Fibroblast of lung (primary cell): ENCODE measurements around the gene CPNE6. TPM values are rescaled to one million over a fixed set of nuclear protein-coding genes. Genes with fewer than 3 reads are reported as not detected.

Source experiments
- DNase-seq, 2 donors: peaks; one replicate each; pipeline versions ENCODE4 v3.0.0 to v3.0.0-alpha.2; 2010; ENCODE audit warnings: low read depth in 2 of 2
- H2AFZ ChIP-seq: 2 replicates; pipeline ENCODE4 v1.5.1; 2012; ENCODE audit warnings: low read length, control low read depth, inconsistent platforms
- H3K27ac ChIP-seq: 2 replicates; pipeline ENCODE4 v1.5.1; 2011; ENCODE audit warnings: low read length, control low read depth; ENCODE audit not compliant: insufficient read depth
- H3K27me3 ChIP-seq: 2 replicates; pipeline ENCODE4 v1.5.1; 2011; ENCODE audit warnings: mild to moderate bottlenecking, low read length; ENCODE audit not compliant: control insufficient read depth, insufficient read depth
- H3K36me3 ChIP-seq: 2 replicates; pipeline ENCODE4 v1.5.1; 2011; ENCODE audit warnings: low read length; ENCODE audit not compliant: control insufficient read depth, insufficient read depth
- H3K4me1 ChIP-seq: 2 replicates; pipeline ENCODE4 v1.5.1; 2011; ENCODE audit warnings: low read length; ENCODE audit not compliant: control insufficient read depth, insufficient read depth; ENCODE audit errors: extremely low read depth
- H3K4me2 ChIP-seq: 2 replicates; pipeline ENCODE4 v1.5.1; 2011; ENCODE audit warnings: low read length, control low read depth; ENCODE audit not compliant: insufficient read depth; ENCODE audit errors: extremely low read depth
- H3K4me3 ChIP-seq, 4 experiments: fragments of 200-600 bp in 1 of 4; sonication (generic) in 1 of 4; replicated peaks in 1 of 4; 2 replicates each; pipeline ENCODE4 v1.5.1; 2011 to 2016; ENCODE audit warnings: low read length in 4 of 4, low read depth in 3 of 4, mild to moderate bottlenecking in 3 of 4, control low read depth in 2 of 4, inconsistent platforms in 1 of 4, mixed read lengths in 1 of 4; ENCODE audit not compliant: insufficient read depth in 1 of 4; ENCODE audit errors: control extremely low read depth in 1 of 4
- H3K79me2 ChIP-seq: 2 replicates; pipeline ENCODE4 v1.5.1; 2012; ENCODE audit warnings: mild to moderate bottlenecking, low read length, inconsistent platforms; ENCODE audit not compliant: control insufficient read depth, insufficient read depth
- H3K9ac ChIP-seq: 2 replicates; pipeline ENCODE4 v1.5.1; 2011; ENCODE audit warnings: mild to moderate bottlenecking, low read length, control low read depth; ENCODE audit not compliant: insufficient read depth
- H3K9me3 ChIP-seq: 2 replicates; pipeline ENCODE4 v1.5.1; 2012; ENCODE audit warnings: low read depth, low read length; ENCODE audit not compliant: control insufficient read depth, insufficient read depth
- H4K20me1 ChIP-seq: 2 replicates; pipeline ENCODE4 v1.5.1; 2011; ENCODE audit warnings: low read length; ENCODE audit not compliant: control insufficient read depth, insufficient read depth; ENCODE audit errors: extremely low read depth
- EZH2 ChIP-seq: IDR thresholded peaks from 2 replicates; pipeline ENCODE4 v1.5.1; 2012; ENCODE audit warnings: low read length, control low read depth, mild to moderate bottlenecking; ENCODE audit errors: missing control alignments
- polyA plus RNA-seq, 2 donors: library from polyadenylated mRNA; depleted of rRNA in 1 of 2; stranded (reverse) in 1 of 2; unstranded in 1 of 2; fragments of >200 nt; gene quantifications; 2 replicates each; pipeline ENCODE4 v1.2.1, GENCODE V29; 2011 to 2012; ENCODE audit warnings: missing spikeins in 1 of 2
- total RNA-seq: library from RNA; depleted of rRNA; stranded (reverse); fragments of >200 nt; gene quantifications from 2 replicates; pipeline ENCODE4 v1.2.1, GENCODE V29; 2014
- TF ChIP-seq, protein P1 (sequence below), 2 donors: IDR thresholded peaks in 1 of 2; conservative IDR thresholded peaks in 1 of 2; 1 replicate in 1 of 2; 2 replicates in 1 of 2; pipeline ENCODE4 v1.5.1; 2011 to 2012; ENCODE audit warnings: low read length in 2 of 2, control low read depth in 1 of 2, inconsistent platforms in 1 of 2, low read depth in 1 of 2, mild to moderate bottlenecking in 1 of 2

The CPNE6 gene
- total and polyA plus RNA-seq, 2 donors (not counting 1 experiment from before 2014, with no cell fraction given): not detected

DNA sequence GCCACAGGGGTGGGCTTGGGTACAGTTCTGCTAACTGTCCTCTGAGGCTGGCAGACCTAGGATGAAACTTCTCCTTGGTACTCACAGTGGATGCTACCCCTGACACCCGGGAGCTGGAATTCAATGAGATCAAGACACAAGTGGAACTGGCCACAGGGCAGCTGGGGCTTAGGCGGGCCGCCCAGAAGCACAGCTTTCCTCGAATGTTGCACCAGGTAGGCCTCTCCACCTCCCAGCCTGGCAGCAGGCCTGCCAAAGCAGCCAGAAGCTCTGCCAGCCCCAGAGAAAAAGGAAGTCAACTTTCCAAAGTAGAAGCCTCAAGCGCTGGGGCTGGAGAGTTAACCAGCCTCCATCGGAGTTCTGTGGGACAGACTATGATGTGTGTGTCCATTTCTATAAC lies 45.8 kb downstream of the CPNE6 start:
- Histone ChIP-seq H3K79me2 (no peaks in the 10 kb centered on the region), H3K36me3 (no peaks in the 10 kb centered on the region), H3K9ac (no peak overlapping the region), H3K27me3 (no peaks in the 10 kb centered on the region), H3K4me3 (no peak overlapping the region), H3K4me2 (no peak overlapping the region), H4K20me1 (no peaks in the 10 kb centered on the region), H2AFZ (no peak overlapping the region), H3K27ac (no peak overlapping the region), H3K9me3 (no peaks in the 10 kb centered on the region), H3K4me1 (peaks cover 5% of the 10 kb centered on the region)
- no peak for DNase-seq
- TF ChIP-seq, protein P1, sequence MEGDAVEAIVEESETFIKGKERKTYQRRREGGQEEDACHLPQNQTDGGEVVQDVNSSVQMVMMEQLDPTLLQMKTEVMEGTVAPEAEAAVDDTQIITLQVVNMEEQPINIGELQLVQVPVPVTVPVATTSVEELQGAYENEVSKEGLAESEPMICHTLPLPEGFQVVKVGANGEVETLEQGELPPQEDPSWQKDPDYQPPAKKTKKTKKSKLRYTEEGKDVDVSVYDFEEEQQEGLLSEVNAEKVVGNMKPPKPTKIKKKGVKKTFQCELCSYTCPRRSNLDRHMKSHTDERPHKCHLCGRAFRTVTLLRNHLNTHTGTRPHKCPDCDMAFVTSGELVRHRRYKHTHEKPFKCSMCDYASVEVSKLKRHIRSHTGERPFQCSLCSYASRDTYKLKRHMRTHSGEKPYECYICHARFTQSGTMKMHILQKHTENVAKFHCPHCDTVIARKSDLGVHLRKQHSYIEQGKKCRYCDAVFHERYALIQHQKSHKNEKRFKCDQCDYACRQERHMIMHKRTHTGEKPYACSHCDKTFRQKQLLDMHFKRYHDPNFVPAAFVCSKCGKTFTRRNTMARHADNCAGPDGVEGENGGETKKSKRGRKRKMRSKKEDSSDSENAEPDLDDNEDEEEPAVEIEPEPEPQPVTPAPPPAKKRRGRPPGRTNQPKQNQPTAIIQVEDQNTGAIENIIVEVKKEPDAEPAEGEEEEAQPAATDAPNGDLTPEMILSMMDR (conservative IDR thresholded peaks at IDR 0.05 in 1 of 2, IDR thresholded peaks at IDR 0.05 in 1 of 2; ENCODE audit: low read depth in 1 of 2, low read length in 2 of 2): no peak
- TF ChIP-seq EZH2: no peak

DNA sequence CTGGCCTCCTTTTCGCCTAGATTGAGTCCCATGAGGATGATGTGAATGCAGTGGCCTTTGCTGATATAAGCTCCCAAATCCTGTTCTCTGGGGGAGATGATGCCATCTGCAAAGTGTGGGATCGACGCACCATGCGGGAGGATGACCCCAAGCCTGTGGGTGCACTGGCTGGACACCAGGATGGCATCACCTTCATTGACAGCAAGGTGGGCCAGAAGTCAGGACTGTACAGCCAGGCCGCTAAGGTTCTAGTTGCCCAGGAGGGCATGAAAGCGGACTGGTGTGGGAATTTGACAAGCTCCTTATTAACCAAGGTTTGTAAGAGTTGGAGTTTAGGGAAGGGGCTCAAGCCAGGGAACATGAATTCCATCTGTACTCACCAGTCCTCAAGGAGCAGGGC lies 48.3 kb downstream of the CPNE6 start:
- H3K27ac ChIP-seq: no peak overlapping the region
- no peaks in the 10 kb centered on the region for H4K20me1 ChIP-seq
- no peaks in the 10 kb centered on the region for H3K27me3 ChIP-seq
- no peak overlapping the region for H2AFZ ChIP-seq
- H3K9ac ChIP-seq: no peak overlapping the region
- H3K36me3 ChIP-seq: peaks cover 3% of the 10 kb centered on the region
- TF ChIP-seq, protein P1 (conservative IDR thresholded peaks at IDR 0.05 in 1 of 2, IDR thresholded peaks at IDR 0.05 in 1 of 2; ENCODE audit: low read depth in 1 of 2, low read length in 2 of 2): no peak
- TF ChIP-seq EZH2: no peak
- H3K4me1 ChIP-seq: no peaks in the 10 kb centered on the region
- no peaks in the 10 kb centered on the region for H3K79me2 ChIP-seq
- no peaks in the 10 kb centered on the region for H3K9me3 ChIP-seq
- no peak for DNase-seq
- no peak overlapping the region for H3K4me3 ChIP-seq
- no peak overlapping the region for H3K4me2 ChIP-seq

DNA sequence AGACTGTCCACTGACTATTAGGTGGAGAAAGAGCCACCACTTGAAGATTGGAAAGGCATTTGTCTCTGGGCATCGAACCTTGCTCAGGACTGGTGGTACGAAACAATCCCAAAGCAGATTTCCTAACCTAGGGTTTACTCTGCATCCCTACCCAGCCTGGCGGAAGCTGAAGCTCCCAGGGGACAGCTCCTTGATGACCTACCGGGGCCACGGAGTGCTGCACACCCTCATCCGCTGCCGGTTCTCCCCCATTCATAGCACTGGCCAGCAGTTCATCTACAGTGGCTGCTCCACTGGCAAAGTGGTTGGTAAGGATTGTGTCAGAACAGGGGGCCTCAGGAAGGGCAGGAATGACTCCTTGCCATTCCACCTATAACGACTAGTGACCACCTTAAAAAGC lies 49.8 kb downstream of the CPNE6 start:
- Histone ChIP-seq H3K4me1 (no peaks in the 10 kb centered on the region), H3K4me3 (no peak overlapping the region), H3K27me3 (no peaks in the 10 kb centered on the region), H4K20me1 (no peaks in the 10 kb centered on the region), H3K9ac (no peak overlapping the region), H3K27ac (no peak overlapping the region), H3K9me3 (no peaks in the 10 kb centered on the region), H3K4me2 (no peak overlapping the region), H3K79me2 (no peaks in the 10 kb centered on the region), H3K36me3 (peaks cover 3% of the 10 kb centered on the region), H2AFZ (no peak overlapping the region)
- TF ChIP-seq, protein P1 (conservative IDR thresholded peaks at IDR 0.05 in 1 of 2, IDR thresholded peaks at IDR 0.05 in 1 of 2; ENCODE audit: low read depth in 1 of 2, low read length in 2 of 2): no peak
- TF ChIP-seq EZH2: no peak
- DNase-seq: no peak
